HG03575 (cell line): ENCODE measurements around the gene C8A.

Experiments
- ATAC-seq: cut with Tn5 transposase; IDR thresholded peaks from one replicate; pipeline ENCODE4 v1.9.1; 2021; ENCODE audit not compliant: unreplicated experiment, insufficient number of reproducible peaks, low FRiP score; ENCODE audit errors: extremely low read depth

The C8A gene

DNA sequence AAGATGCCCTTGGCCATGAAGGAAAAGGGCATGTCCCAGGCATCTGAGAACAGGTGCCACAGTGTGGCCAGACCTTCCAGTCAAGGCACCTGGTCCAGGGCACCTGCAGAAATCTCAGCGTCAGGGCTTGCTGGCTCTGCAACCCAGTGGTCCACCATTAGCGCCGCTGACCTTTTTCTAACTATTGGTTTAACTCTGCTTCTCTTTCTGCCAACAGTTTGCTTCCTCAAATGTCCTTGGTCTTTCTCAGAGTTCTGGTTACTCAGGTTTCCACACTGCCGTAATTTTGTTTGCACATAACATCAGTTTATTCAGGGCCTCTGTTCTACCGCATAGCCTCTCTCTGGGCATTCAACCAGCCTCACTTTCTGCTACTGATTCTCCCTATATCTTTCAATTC, 18.9 kb upstream of the C8A start:
- ATAC-seq = no peak

DNA sequence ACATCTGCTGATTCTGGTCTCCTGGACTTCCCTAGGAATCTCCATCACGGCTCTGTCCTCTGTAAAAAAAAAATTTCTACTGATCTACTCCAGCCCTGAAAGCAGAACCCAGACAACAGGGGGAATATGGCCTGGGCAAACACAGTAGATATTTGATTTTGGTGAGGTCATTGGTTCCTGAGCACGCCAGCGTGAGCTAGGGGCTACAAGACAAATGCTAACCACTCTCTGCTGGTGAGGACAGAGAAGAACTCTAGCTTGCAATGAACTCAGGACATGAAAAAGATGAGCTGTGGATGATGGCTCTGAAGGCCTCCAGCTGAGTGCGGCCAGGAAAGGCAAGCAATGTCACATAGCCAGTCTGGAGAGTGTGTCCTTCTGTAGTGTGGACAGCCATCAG, 18.2 kb upstream of the C8A start:
- no peak for ATAC-seq

GRCh38 chr1:56837244-56837939, 17.2 kb upstream of the C8A start:
- ATAC-seq = no peak

GRCh38 chr1:56838759-56839158, 15.8 kb upstream of the C8A start:
- ATAC-seq = no peak

DNA sequence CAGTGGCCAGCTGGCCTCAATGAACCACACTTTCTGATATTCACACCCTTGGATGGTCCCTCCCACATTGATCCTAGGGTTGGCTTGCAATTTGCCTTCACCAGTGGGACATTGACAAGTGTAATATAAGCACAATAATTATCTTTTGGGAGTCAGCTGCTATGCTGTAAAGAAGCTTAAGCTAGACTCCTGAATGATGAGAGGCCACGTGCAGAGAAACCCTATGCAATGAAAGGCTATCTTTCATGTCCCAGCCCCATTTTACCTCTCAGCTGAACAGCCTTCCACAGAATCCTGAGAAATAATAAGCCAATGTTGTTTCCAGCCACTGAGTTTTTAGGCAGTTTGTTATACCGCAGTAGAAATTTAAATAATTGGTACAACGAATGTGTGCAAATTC, 11.1 kb upstream of the C8A start:
- no peak for ATAC-seq

DNA sequence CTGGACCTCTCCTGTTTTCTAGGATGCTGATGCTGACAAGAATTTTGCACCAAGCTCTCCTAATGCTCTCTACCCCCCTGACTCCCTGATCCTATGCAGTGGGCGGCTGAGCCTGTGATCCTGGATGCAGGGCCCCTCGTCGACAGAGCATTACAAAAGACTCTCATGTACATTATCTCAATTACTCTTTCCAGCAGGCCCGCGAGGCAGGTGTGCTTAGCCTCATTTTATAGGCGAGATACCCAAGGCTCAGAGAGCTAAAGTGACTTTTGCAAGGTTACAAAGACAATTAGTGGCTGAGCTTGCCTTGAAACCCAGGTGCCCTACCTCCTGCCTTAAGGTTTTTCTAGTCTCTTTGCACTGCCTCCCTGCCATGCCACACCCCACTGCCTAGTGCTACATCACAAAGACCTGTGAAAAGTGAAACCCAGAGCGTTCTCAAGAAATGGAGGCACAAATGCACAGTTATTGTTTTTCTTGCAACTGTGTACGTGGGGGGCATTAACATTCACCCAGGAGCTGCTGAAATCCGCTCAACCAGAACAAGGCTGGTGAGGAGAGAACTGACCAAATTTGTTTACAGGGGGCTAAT, 10.0 kb upstream of the C8A start:
- no peak for ATAC-seq

DNA sequence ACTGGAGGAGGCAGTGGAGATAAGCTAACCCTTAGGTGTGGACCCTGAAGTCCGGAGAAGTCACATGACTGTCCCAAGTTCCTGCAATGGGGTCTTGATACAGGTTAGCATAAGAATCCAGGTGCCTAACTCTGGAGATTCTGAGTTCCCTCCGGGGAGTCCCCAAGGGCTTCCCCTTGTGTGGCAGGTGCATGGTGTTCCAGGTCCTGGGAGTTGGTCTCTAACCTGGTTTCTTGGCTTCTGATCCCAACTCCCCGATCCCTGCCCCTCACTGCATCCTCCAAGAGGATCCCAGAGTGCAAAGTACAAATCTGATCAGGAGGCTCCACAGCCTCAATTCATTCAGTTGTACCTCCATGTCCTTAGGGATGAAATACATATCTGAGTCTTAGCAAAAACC, 9.3 kb upstream of the C8A start:
- no peak for ATAC-seq

- no peak for ATAC-seq
These were observed 4.8 kb upstream of the C8A start for GRCh38 chr1:56849750-56850149.

- ATAC-seq = no peak
These were observed 4.2 kb upstream of the C8A start for GRCh38 chr1:56850411-56850810.

DNA sequence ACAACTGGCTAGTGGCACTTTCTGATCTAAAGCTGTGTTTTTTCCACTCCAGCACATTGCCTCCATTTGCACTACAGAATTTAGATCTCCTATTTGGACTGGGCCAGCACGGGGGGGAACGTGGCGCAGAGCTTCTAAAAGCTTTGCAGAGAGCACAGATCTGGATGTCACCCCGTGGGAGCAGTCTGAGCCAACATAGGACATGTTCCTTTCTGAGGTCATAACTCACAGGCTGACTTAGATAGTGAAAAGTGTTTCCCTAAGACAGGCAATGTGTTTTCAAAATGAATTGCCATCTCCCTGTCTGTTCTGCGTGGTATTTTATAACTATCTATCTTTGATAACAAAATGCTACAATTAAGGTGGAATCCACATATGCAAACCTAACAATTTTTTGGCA, 3.7 kb upstream of the C8A start:
- no peak for ATAC-seq

DNA sequence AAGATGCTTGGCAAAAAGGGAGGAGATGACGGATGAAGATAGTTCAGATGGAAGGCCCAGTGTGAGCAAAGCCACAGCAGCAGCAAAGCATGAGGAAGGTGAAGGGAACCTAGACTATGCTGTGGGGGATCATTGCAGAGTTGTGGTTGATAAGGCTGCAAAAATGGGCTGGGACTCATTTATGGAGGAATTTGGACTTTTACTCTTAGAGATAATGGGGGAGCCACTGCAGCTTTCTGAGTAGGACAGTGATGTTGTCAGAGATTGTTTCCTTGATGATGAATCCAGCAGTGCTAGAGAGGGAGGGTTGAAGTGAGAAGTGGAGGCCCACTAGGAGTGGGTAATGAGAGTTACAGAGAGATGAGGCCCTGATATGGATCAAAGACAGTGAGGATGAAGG, 2.1 kb upstream of the C8A start:
- no peak for ATAC-seq

- ATAC-seq = no peak
These were observed 593 bp downstream of the C8A start for GRCh38 chr1:56855190-56855589.

GRCh38 chr1:56856186-56856585, 1.6 kb downstream of the C8A start:
- ATAC-seq = no peak

DNA sequence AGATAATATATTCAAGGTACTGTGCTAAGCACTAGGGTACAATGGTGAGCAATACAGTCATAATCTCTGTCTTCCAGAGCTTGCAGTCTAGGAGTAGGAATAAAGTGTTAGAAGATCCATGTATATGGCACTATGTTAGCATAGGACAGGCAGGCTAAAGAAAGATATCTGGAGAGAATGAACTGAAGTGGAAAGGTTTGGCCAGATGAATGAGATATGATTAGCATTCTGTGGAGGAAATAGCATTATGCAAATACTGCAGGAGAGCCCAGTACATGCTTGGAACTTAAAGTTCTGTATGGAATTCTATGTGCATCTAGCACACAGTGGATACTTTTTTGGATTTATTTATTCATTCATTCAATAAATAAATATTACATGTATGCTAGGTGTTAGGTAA, 4.7 kb downstream of the C8A start:
- no peak for ATAC-seq

GRCh38 chr1:56863265-56863992, 8.8 kb downstream of the C8A start:
- no peak for ATAC-seq

GRCh38 chr1:56864430-56864829, 9.8 kb downstream of the C8A start:
- ATAC-seq = no peak

- no peak for ATAC-seq
These were observed 12.1 kb downstream of the C8A start for GRCh38 chr1:56866656-56867055.

GRCh38 chr1:56867491-56867890, 12.9 kb downstream of the C8A start:
- ATAC-seq = no peak

DNA sequence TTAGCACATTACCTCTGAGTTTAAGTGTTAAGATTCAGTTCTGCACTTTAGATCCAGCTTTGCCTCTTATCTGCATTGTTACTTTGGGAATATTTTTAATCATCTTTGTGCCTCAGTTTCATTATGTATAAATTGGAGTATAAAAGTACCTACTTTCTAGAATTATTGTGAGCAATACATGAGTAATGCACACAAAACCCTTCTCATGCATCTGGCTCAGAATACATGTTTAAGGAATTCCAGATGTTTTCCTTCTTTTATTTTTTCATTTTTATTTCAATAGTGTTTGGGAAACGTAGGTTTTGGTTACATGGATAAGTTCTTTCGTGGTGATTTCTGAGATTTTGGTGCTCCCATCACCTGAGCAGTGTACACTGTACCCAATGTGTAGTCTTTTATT, 14.2 kb downstream of the C8A start:
- no peak for ATAC-seq

DNA sequence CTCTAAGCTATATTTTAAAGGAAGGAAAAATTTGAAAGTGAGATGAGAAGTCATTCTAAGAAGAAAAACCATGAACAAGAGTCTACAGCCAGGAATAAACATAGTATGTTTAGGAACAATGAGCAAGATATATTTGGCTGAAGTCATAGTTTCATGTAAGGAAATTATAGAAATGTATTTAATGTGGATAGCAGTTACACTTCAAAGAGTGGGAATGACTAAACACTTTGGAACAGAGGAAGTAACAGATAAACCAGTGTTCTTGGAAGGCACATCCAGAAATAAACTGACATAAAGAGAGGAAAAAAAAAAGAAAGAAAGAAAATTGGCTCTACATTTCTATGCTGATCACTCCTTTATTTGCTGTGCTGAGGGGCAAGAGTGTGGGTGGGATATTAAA, 18.0 kb downstream of the C8A start:
- no peak for ATAC-seq
